ENCODE measurements around the gene SIK3. TPM values are rescaled to one million over a fixed set of nuclear protein-coding genes. Genes with fewer than 3 reads are reported as not detected.

Gene SIK3
- total RNA-seq, 4 donors from 2014 or later = 58.8 to 85.8 (median 59.8) TPM

GRCh38 chr11:117110294-117110950 is 12.2 kb upstream of the SIK3 start:
- Histone ChIP-seq H3K9me3 (no peaks in the 10 kb centered on the region), H3K4me3 (no peak overlapping the region), H3K36me3 (no peaks in the 10 kb centered on the region), H3K27ac (no peak overlapping the region), H3K27me3 (no peaks in the 10 kb centered on the region), H3K4me1 (peaks cover 0 to 4% (median 0%) of the 10 kb centered on the region in 4 donors)
- TF ChIP-seq POLR2A (IDR thresholded peaks at IDR 0.05) (no peak), CTCF (IDR thresholded peaks at IDR 0.05) (no peak)
- DNase-seq = no peak

- no peaks in the 10 kb centered on the region for H3K27me3 ChIP-seq
- peaks cover 0 to 4% (median 0%) of the 10 kb centered on the region in 4 donors for H3K4me1 ChIP-seq
- no peaks in the 10 kb centered on the region for H3K36me3 ChIP-seq
- DNase-seq = no peak
- H3K27ac ChIP-seq = no peak overlapping the region
- no peak overlapping the region for H3K4me3 ChIP-seq
- no peak for TF ChIP-seq POLR2A (IDR thresholded peaks at IDR 0.05)
- TF ChIP-seq CTCF (IDR thresholded peaks at IDR 0.05) = no peak
- no peaks in the 10 kb centered on the region for H3K9me3 ChIP-seq
Observed at GRCh38 chr11:117107701-117108590, 9.7 kb upstream of the SIK3 start.

- DNase-seq = no peak
- Histone ChIP-seq H3K4me3 (no peak overlapping the region), H3K9me3 (no peaks in the 10 kb centered on the region), H3K27ac (no peak overlapping the region), H3K27me3 (no peaks in the 10 kb centered on the region), H3K36me3 (no peaks in the 10 kb centered on the region), H3K4me1 (peaks cover 0 to 17% (median 6%) of the 10 kb centered on the region in 4 donors)
- no peak for TF ChIP-seq POLR2A (IDR thresholded peaks at IDR 0.05)
- TF ChIP-seq CTCF (IDR thresholded peaks at IDR 0.05) = no peak
Observed at GRCh38 chr11:117100556-117100955, 2.3 kb upstream of the SIK3 start.

GRCh38 chr11:117099696-117100095 is 1.5 kb upstream of the SIK3 start:
- H3K27ac ChIP-seq = peak overlapping the region in 2 of 4 donors; percentile 94 to 96
- DNase-seq = no peak
- H3K27me3 ChIP-seq = no peaks in the 10 kb centered on the region
- H3K4me1 ChIP-seq = peaks cover 0 to 26% (median 9%) of the 10 kb centered on the region in 4 donors
- H3K36me3 ChIP-seq = no peaks in the 10 kb centered on the region
- H3K9me3 ChIP-seq = no peaks in the 10 kb centered on the region
- TF ChIP-seq POLR2A (IDR thresholded peaks at IDR 0.05) = no peak
- TF ChIP-seq CTCF (IDR thresholded peaks at IDR 0.05) = no peak
- no peak overlapping the region for H3K4me3 ChIP-seq

- no peak for TF ChIP-seq CTCF (IDR thresholded peaks at IDR 0.05)
- no peak for TF ChIP-seq POLR2A (IDR thresholded peaks at IDR 0.05)
- peaks cover 0 to 35% (median 16%) of the 10 kb centered on the region in 4 donors for H3K4me1 ChIP-seq
Observed at GRCh38 chr11:117097389-117098268, 599 bp downstream of the SIK3 start.

More at GRCh38 chr11:117097389-117098268, 599 bp downstream of the SIK3 start:
- Histone ChIP-seq H3K9me3 (no peaks in the 10 kb centered on the region), H3K4me3 (peak overlapping the region; percentile 65 to 98 (median 98)), H3K36me3 (no peaks in the 10 kb centered on the region), H3K27me3 (no peaks in the 10 kb centered on the region), H3K27ac (peak overlapping the region; percentile 94 to 98 (median 96))
- DNase-seq = peak; percentile 45 to 74 (median 54)
